MM.1S (cell line): ENCODE data around the gene ARHGAP31.
A peak's percentile ranks its signal among the peaks of the same experiment; 100 is the strongest.

Experiments used
- DNase-seq: peaks from one replicate; pipeline ENCODE4 v3.0.0-alpha.2; 2015
- H2AFZ ChIP-seq: fragments of 300-600 bp; sonication (generic); 2 replicates; pipeline ENCODE4 v1.6.0; 2016; ENCODE audit warnings: antibody characterized with exemption, low read length
- H3F3A ChIP-seq: fragments of 300-600 bp; sonication (generic); 2 replicates; pipeline ENCODE4 v1.6.1; 2016; ENCODE audit warnings: mild to moderate bottlenecking, antibody characterized with exemption, low read length, moderate library complexity, mixed read lengths; ENCODE audit not compliant: insufficient read depth
- H3K27ac ChIP-seq: fragments of 300-600 bp; sonication (generic); 2 replicates; pipeline ENCODE4 v1.5.1; 2016; ENCODE audit warnings: mild to moderate bottlenecking, low read length
- H3K27me3 ChIP-seq: fragments of 300-600 bp; sonication (generic); replicated peaks from 2 replicates; pipeline ENCODE4 v1.6.0; 2016; ENCODE audit warnings: low read length; ENCODE audit not compliant: insufficient read depth
- H3K36me3 ChIP-seq: fragments of 300-600 bp; sonication (generic); replicated peaks from 2 replicates; pipeline ENCODE4 v1.6.1; 2016; ENCODE audit warnings: mild to moderate bottlenecking, low read length, mixed read lengths; ENCODE audit not compliant: insufficient read depth
- H3K4me1 ChIP-seq: fragments of 300-600 bp; sonication (generic); 2 replicates; pipeline ENCODE4 v1.6.1; 2016; ENCODE audit warnings: low read length, mixed read lengths
- H3K4me2 ChIP-seq: fragments of 300-600 bp; sonication (generic); 2 replicates; pipeline ENCODE4 v1.6.0; 2016; ENCODE audit warnings: low read depth, low read length
- H3K4me3 ChIP-seq: fragments of 300-600 bp; sonication (generic); 2 replicates; pipeline ENCODE4 v1.5.1; 2016; ENCODE audit warnings: low read length, mixed read lengths
- H3K79me2 ChIP-seq: fragments of 300-600 bp; sonication (generic); 2 replicates; pipeline ENCODE4 v1.6.1; 2016; ENCODE audit warnings: mixed run types, low read length, mixed read lengths
- H3K9ac ChIP-seq: fragments of 300-600 bp; sonication (generic); 2 replicates; pipeline ENCODE4 v1.6.1; 2016; ENCODE audit warnings: low read length, mixed read lengths
- H3K9me2 ChIP-seq: fragments of 300-600 bp; sonication (generic); replicated peaks from 2 replicates; pipeline ENCODE4 v1.6.1; 2016; ENCODE audit warnings: mild to moderate bottlenecking, low read length, mixed read lengths; ENCODE audit not compliant: insufficient read depth
- H3K9me3 ChIP-seq: fragments of 300-600 bp; sonication (generic); replicated peaks from 2 replicates; pipeline ENCODE4 v1.6.1; 2016; ENCODE audit warnings: mild to moderate bottlenecking, low read length, mixed read lengths; ENCODE audit not compliant: insufficient read depth
- H4K20me1 ChIP-seq: fragments of 300-600 bp; sonication (generic); 2 replicates; pipeline ENCODE4 v1.6.1; 2016; ENCODE audit warnings: mild to moderate bottlenecking, low read length, moderate library complexity, mixed read lengths; ENCODE audit not compliant: insufficient read depth
- EZH2 ChIP-seq: fragments of 300-600 bp; sonication (generic); optimal IDR thresholded peaks from 2 replicates; pipeline ENCODE3; 2017; ENCODE audit warnings: low read depth, mild to moderate bottlenecking, antibody characterized with exemption, low read length, mixed read lengths
- EZH2phosphoT487 ChIP-seq: fragments of 300-600 bp; sonication (generic); IDR thresholded peaks from 2 replicates; pipeline ENCODE4 v1.6.1; 2018; ENCODE audit warnings: antibody characterized with exemption, low read length
- TF ChIP-seq, protein P1 (sequence below): fragments of 300-600 bp; sonication (generic); IDR thresholded peaks from 2 replicates; pipeline ENCODE4 v1.5.1; 2016; ENCODE audit warnings: antibody characterized with exemption, low read length, mixed read lengths

ARHGAP31 gene

DNA sequence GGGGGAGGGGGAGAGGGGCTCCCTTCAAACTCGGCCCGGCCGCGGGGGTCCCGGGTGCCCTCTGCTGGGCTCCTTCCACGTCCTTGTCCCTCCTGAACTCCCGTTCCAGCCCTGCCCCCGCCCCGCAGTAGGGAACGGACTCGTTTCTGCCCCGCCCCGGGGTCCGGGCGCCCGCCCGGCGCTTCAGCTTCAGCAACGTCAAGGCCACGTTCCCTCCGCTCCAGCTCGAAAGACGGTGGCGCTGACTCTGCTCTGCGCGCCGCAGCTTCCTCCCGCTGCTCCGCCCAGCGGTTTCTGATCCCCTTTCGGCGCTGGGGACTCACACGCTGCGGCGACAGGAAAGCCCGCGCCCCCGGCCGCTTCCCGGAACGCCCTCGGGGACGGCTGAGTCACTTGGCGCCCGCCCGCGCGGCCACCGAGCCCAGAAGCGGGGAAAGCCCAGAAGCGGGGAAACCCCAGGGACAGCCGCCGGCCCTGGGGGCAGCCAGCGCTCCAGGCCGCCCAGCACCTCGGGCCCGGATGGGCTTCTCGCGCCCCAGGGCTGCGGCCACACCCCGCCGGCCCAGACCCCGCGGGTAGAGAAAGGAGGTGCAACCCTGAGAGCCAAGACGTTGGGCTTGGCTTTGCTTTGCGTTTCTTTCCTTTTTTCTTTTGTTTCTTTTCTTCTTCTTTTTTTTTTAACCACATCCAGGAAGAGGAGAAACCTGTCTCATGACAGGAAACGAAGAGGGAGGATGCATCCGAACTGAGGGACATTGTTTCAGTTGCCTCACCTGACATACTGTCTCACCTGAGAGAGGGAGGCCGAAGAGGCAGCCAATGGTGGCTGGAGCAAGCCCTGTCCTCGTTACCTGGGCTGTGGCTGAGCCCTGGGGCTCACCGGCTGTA lies 28.9 kb downstream of the ARHGAP31 start:
- H3K79me2 ChIP-seq: peaks cover 32% of the 10 kb centered on the region

DNA sequence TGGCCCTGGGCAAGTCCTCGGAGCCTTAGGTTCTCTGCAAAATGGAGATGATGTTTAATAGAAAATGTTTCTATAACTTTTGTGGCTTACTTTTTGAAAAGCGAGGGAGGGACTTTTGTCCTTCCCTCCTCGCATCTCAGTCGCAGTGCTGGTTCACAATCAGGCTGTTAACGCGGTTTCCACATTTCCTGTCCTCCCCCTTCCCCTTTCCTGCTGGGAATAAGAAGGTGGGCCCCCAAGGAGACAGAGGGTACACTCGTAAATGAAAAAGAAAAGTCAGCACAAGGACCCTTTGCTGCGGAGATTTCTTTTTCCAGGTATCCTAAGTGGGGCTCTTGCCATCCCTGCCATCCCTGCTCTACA lies 29.5 kb downstream of the ARHGAP31 start:
- Histone ChIP-seq H2AFZ (peak overlapping the region; percentile 65), H3K79me2 (peaks cover 31% of the 10 kb centered on the region), H3K4me3 (peak overlapping the region; percentile 81)

More for the DNA sequence above, 28.9 kb downstream of the ARHGAP31 start:
- H3K9me2 ChIP-seq: no peaks in the 10 kb centered on the region
- peaks cover 18% of the 10 kb centered on the region for H3F3A ChIP-seq
- H2AFZ ChIP-seq: peak overlapping the region; percentile 81
- peak overlapping the region; percentile 91 for H3K9ac ChIP-seq
- H3K27me3 ChIP-seq: no peaks in the 10 kb centered on the region
- H4K20me1 ChIP-seq: no peaks in the 10 kb centered on the region
- TF ChIP-seq EZH2: no peak
- no peak for TF ChIP-seq EZH2phosphoT487
- TF ChIP-seq, protein P1, sequence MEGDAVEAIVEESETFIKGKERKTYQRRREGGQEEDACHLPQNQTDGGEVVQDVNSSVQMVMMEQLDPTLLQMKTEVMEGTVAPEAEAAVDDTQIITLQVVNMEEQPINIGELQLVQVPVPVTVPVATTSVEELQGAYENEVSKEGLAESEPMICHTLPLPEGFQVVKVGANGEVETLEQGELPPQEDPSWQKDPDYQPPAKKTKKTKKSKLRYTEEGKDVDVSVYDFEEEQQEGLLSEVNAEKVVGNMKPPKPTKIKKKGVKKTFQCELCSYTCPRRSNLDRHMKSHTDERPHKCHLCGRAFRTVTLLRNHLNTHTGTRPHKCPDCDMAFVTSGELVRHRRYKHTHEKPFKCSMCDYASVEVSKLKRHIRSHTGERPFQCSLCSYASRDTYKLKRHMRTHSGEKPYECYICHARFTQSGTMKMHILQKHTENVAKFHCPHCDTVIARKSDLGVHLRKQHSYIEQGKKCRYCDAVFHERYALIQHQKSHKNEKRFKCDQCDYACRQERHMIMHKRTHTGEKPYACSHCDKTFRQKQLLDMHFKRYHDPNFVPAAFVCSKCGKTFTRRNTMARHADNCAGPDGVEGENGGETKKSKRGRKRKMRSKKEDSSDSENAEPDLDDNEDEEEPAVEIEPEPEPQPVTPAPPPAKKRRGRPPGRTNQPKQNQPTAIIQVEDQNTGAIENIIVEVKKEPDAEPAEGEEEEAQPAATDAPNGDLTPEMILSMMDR: no peak
- peaks cover 10% of the 10 kb centered on the region for H3K4me1 ChIP-seq
- peak overlapping the region; percentile 93 for H3K4me2 ChIP-seq
- H3K27ac ChIP-seq: peak overlapping the region; percentile 91
- peak overlapping the region; percentile 81 for H3K4me3 ChIP-seq
- H3K36me3 ChIP-seq: no peaks in the 10 kb centered on the region
- DNase-seq: peak; percentile 96
- H3K9me3 ChIP-seq: no peaks in the 10 kb centered on the region

DNA sequence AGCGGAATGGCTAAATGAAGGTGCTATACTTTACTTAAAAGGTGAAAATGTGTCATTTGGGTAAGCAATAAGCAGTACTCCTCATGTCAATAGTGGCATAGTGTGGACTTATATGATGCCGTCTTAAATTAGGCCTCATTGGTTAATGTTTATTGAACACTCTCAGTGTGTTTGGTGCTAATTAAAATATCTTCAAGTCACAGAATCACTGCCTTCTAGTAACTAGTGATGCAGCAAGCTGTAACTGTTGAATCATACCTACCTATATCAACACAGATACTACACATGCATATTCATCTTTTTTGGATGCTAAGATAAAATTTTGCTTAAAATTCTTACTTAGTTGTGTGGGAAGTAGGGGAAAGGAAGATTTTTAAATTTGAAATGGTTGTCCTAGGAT lies 30.7 kb downstream of the ARHGAP31 start:
- no peak overlapping the region for H3K27ac ChIP-seq
- peaks cover 10% of the 10 kb centered on the region for H3K4me1 ChIP-seq
- DNase-seq: no peak
- no peaks in the 10 kb centered on the region for H4K20me1 ChIP-seq
- TF ChIP-seq EZH2phosphoT487 (no peak), EZH2 (no peak)
- TF ChIP-seq, protein P1: no peak
- peaks cover 26% of the 10 kb centered on the region for H3K79me2 ChIP-seq
- H3K27me3 ChIP-seq: no peaks in the 10 kb centered on the region
- no peak overlapping the region for H2AFZ ChIP-seq
- no peaks in the 10 kb centered on the region for H3K9me2 ChIP-seq
- H3K4me3 ChIP-seq: no peak overlapping the region
- H3K9me3 ChIP-seq: no peaks in the 10 kb centered on the region
- H3K9ac ChIP-seq: no peak overlapping the region
- H3K36me3 ChIP-seq: no peaks in the 10 kb centered on the region
- peaks cover 18% of the 10 kb centered on the region for H3F3A ChIP-seq
- no peak overlapping the region for H3K4me2 ChIP-seq

More for the DNA sequence above, 29.5 kb downstream of the ARHGAP31 start:
- Histone ChIP-seq H3K9ac (peak overlapping the region; percentile 91), H3K9me2 (no peaks in the 10 kb centered on the region), H3K4me1 (peaks cover 10% of the 10 kb centered on the region), H3K36me3 (no peaks in the 10 kb centered on the region), H3K4me2 (peak overlapping the region; percentile 93), H3K27ac (peak overlapping the region; percentile 91), H3F3A (peaks cover 18% of the 10 kb centered on the region), H3K27me3 (no peaks in the 10 kb centered on the region), H3K9me3 (no peaks in the 10 kb centered on the region), H4K20me1 (no peaks in the 10 kb centered on the region)
- no peak for TF ChIP-seq EZH2
- no peak for TF ChIP-seq EZH2phosphoT487
- TF ChIP-seq, protein P1: no peak
- no peak for DNase-seq
